ENCODE data around the gene FHAD1. TPM values are rescaled to one million over a fixed set of nuclear protein-coding genes. Genes with fewer than 3 reads are reported as not detected.
A peak's percentile ranks its signal among the peaks of the same experiment; 100 is the strongest.

Gene FHAD1
- total and polyA plus RNA-seq, 2 of the 13 experiments (the other 11 are each of a cell fraction or from before 2014, with no cell fraction given): not detected

DNA sequence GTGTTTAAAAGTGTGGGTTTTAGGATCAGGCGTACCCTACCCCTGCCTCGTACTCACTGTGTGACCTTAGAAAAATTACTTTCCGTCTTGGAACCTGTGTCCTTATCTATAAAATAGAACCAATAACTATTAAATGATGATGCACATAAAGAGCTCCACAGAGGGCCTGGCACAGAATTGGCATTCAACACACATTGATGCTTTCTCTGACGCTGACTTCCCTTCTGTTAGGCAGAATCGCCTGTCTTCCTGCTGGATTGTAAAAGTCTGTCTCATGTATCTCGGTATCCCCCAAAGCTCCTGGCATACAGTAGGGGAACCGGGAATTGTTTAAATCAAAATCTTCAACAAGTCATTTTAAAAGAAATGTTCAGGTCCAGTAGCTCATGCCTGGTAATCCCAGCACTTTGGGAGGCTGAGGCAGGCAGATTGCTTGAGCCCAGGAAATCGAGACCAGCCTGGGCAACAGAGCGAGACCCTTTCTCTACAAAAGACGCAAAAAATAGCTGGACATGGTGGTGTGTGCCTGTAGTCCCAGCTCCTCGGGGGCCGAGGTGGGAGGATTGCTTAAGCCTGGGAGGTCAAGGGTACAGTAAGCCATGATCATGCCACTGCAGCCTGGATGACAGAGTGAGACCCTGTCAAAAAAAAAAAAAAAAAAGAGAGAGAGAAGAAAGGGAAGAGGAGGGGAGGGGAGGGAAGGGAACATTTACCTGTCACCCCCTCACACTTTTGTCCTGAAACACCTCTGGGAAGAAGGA lies 41.3 kb upstream of the FHAD1 start:
- ATAC-seq: peak; percentile 33
- TF ChIP-seq ATF7 (IDR thresholded peaks at IDR 0.05) (no peak), ATF7 (CRISPR knock-in tag; IDR thresholded peaks at IDR 0.05) (0 out of 2 replicates have a peak, but pooled peaks have one; percentile 35), HNF4A (CRISPR knock-in tag; IDR thresholded peaks at IDR 0.05) (peak; percentile 59), AGO1 (IDR thresholded peaks at IDR 0.05; ENCODE audit: low read depth, low read length, poor library complexity, severe bottlenecking) (no peak), ZNF775 (CRISPR knock-in tag; IDR thresholded peaks at IDR 0.05; ENCODE audit: borderline replicate concordance) (no peak), HOXA3 (CRISPR knock-in tag; IDR thresholded peaks at IDR 0.05) (peak; percentile 13; the same call in 1 of the 2 replicates), ZNF121 (CRISPR knock-in tag; IDR thresholded peaks at IDR 0.05) (peak; percentile 81), KMT2A (CRISPR knock-in tag; IDR thresholded peaks at IDR 0.05) (0 out of 2 replicates have a peak, but pooled peaks have one; percentile 7), NR2C2 (CRISPR knock-in tag; IDR thresholded peaks at IDR 0.05; ENCODE audit: borderline replicate concordance) (peak; percentile 40; the same call in 1 of the 2 replicates), MXD4 (CRISPR knock-in tag; IDR thresholded peaks at IDR 0.05) (0 out of 2 replicates have a peak, but pooled peaks have one; percentile 3), ZBTB7A (CRISPR knock-in tag; IDR thresholded peaks at IDR 0.05) (0 out of 2 replicates have a peak, but pooled peaks have one; percentile 20), GATA4 (IDR thresholded peaks at IDR 0.05; ENCODE audit: borderline replicate concordance, low read depth) (no peak), SOX6 (IDR thresholded peaks at IDR 0.05) (no peak), SOX6 (CRISPR knock-in tag; IDR thresholded peaks at IDR 0.05) (no peak)
- TF ChIP-seq, protein P1, sequence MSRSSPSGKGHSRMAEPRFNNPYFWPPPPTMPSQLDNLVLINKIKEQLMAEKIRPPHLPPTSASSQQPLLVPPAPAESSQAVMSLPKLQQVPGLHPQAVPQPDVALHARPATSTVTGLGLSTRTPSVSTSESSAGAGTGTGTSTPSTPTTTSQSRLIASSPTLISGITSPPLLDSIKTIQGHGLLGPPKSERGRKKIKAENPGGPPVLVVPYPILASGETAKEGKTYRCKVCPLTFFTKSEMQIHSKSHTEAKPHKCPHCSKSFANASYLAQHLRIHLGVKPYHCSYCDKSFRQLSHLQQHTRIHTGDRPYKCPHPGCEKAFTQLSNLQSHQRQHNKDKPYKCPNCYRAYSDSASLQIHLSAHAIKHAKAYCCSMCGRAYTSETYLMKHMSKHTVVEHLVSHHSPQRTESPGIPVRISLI (CRISPR knock-in tag; IDR thresholded peaks at IDR 0.05; ENCODE audit: borderline replicate concordance): peak; percentile 69
- TF ChIP-seq, protein P2, sequence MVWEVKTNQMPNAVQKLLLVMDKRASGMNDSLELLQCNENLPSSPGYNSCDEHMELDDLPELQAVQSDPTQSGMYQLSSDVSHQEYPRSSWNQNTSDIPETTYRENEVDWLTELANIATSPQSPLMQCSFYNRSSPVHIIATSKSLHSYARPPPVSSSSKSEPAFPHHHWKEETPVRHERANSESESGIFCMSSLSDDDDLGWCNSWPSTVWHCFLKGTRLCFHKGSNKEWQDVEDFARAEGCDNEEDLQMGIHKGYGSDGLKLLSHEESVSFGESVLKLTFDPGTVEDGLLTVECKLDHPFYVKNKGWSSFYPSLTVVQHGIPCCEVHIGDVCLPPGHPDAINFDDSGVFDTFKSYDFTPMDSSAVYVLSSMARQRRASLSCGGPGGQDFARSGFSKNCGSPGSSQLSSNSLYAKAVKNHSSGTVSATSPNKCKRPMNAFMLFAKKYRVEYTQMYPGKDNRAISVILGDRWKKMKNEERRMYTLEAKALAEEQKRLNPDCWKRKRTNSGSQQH (CRISPR knock-in tag; IDR thresholded peaks at IDR 0.05; ENCODE audit: low read depth): no peak
- TF ChIP-seq, protein P3, sequence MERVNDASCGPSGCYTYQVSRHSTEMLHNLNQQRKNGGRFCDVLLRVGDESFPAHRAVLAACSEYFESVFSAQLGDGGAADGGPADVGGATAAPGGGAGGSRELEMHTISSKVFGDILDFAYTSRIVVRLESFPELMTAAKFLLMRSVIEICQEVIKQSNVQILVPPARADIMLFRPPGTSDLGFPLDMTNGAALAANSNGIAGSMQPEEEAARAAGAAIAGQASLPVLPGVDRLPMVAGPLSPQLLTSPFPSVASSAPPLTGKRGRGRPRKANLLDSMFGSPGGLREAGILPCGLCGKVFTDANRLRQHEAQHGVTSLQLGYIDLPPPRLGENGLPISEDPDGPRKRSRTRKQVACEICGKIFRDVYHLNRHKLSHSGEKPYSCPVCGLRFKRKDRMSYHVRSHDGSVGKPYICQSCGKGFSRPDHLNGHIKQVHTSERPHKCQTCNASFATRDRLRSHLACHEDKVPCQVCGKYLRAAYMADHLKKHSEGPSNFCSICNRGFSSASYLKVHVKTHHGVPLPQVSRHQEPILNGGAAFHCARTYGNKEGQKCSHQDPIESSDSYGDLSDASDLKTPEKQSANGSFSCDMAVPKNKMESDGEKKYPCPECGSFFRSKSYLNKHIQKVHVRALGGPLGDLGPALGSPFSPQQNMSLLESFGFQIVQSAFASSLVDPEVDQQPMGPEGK (CRISPR knock-in tag; IDR thresholded peaks at IDR 0.05): peak; percentile 12; the same call in 1 of the 2 replicates

More for the DNA sequence above, 41.3 kb upstream of the FHAD1 start:
- H3K27ac ChIP-seq (ENCODE audit: extremely low read length, insufficient read depth, low read length): peak overlapping the region; percentile 41
- H3K36me3 ChIP-seq (replicated peaks in 1 of 2; ENCODE audit: control insufficient read depth in 1 of 2, insufficient read depth in 2 of 2, low read length in 2 of 2): peaks cover 1 to 14% of the 10 kb centered on the region in 2 experiments
- no peak overlapping the region for H3K4me3 ChIP-seq (replicated peaks in 1 of 3; ENCODE audit: insufficient read depth in 1 of 3, low read depth in 2 of 3, low read length in 3 of 3)
- DNase-seq (ENCODE audit: low spot score): no peak
- in situ Hi-C loops (cut with HindIII; ENCODE audit: extremely low pct_ligation_motif_present, low pct_unique_long_range_greater_than_20kb) (no loop called here), intact Hi-C loops (cut with micrococcal nuclease; ENCODE audit: unreplicated experiment) (loop anchor here (2.0 kb wide), 2 partner anchors 67 to 97 kb away; no protein-coding TSS in a partner anchor)
- H3K79me2 ChIP-seq (ENCODE audit: insufficient read depth, low read length): peaks cover 22% of the 10 kb centered on the region
- no peak overlapping the region for H2AFZ ChIP-seq (ENCODE audit: low read length)
- H3K4me2 ChIP-seq (ENCODE audit: low read depth, low read length): peak overlapping the region; percentile 42; the same call in 1 of the 2 replicates
- CTCF ChIA-PET (ENCODE audit: low intra/inter-chr PET ratio, low total read pairs): no interaction called here
- whole genome bisulfite sequencing (ENCODE audit: low lambda C conversion rate): 63% methylated on average over 12 of the region's 12 CpGs
- peaks cover 61% of the 10 kb centered on the region for H3K4me1 ChIP-seq (ENCODE audit: insufficient read depth, low read length)
- POLR2A ChIA-PET: interaction anchor here (0.6 to 1.7 kb wide), 3 partner anchors 16 to 52 kb away, joined by 3 to 8 read pairs (median 3); partner anchors contain the start of gene TMEM51
- peaks cover 15% of the 10 kb centered on the region for H4K20me1 ChIP-seq (ENCODE audit: insufficient read depth, low read length)
- peak overlapping the region; percentile 19; the same call in 1 of the 2 replicates for H3K9ac ChIP-seq (ENCODE audit: insufficient read depth, low read depth, low read length)
- peak; percentile 42 for FAIRE-seq
- no peaks in the 10 kb centered on the region for H3K27me3 ChIP-seq (ENCODE audit: control insufficient read depth in 1 of 2, insufficient read depth in 2 of 2, low read length in 2 of 2)
- no peaks in the 10 kb centered on the region for H3K9me3 ChIP-seq (ENCODE audit: low read length)
- no TSS peak for BruUV-seq (replicated peaks)

Measured in HepG2 (cell line).